ENCODE data around the gene MSI2.

MSI2 gene

DNA sequence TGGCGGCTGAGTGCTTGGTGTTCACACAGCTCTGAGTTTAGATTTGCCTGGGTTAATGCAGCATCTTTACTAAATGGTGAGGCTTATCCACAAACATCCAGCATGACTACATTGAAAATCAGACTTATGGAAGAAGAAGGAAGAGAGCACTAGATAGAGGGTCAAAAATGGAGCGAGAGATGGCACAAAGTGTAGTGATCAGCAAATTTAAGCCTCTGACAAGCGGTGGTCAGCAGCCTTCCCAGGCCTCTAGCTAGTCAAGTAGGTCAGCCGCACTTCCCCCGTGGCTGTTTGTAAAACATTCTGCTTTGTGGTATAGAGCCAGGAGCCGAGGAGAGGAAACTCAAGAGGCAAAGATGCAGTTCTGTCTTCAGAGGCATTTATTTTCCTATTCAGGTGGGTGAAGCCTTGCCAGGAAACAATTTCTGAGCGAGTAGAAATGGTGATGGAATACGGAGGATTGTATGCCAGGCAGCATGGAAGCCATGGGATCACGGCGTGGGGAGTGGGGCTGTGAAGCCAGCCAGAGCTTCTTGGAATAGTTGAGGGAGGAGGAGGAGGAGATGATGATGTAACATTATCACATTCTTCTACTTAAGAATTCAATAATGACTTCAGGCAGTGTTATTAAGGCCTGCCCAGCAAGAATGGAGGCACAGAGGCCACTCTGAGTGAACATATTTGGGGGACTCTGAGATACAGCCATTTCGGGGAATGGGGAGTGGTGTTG, 118.9 kb downstream of the MSI2 start:
- DNase-seq, result no peak

- no peak for DNase-seq
Measured at GRCh38 chr17:57375770-57376225, 119.5 kb downstream of the MSI2 start.

DNA sequence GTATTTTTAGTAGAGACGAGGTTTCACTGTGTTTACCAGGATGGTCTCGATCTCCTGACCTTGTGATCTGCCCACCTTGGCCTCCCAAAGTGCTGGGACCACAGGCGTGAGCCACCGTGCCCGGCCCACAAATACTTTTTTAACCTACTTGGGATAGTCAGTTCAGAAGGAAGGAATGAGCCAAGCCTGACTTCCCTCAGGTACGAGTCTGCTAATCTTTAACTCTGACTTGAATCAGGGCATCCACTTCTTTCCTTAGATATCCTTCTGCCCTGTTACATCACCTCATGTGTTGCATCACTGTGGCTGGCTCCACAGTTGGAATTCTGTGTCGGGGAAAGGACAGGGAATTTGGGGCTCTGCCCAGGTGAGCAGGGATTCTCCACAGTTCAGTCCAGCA, 120.8 kb downstream of the MSI2 start:
- no peak for DNase-seq

DNA sequence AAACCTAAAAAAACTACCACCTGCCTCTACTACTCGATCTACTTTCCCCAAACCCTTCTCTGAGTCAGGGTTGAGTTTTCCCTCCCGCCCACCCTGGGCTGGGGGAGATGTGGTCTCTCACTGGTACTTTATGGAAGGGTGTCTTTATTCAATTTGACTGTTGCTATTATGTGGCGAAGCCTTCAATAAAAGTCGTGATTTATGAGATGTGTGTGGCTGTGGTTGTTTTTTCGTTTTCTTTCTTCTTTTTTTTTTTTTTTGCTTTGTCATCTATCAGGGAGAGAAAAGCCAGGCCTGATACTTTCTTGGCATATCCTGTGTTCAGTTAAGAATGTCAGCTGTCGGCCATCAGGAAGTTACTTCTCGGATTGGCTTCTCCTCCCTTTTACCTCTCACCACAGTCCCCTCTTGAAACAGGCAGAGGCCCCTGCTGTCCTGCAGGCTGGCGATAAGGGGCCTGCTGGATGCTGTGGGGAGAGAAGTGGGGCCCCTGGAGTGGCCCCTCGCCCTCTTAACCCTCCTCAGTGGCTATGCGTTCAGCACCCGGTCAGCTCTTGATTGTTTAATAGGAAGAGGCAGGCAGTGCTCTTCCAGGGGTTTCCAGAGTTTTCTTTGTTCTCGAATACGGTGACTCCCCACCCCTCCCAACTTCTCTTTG, 123.0 kb downstream of the MSI2 start:
- DNase-seq, result no peak

DNA sequence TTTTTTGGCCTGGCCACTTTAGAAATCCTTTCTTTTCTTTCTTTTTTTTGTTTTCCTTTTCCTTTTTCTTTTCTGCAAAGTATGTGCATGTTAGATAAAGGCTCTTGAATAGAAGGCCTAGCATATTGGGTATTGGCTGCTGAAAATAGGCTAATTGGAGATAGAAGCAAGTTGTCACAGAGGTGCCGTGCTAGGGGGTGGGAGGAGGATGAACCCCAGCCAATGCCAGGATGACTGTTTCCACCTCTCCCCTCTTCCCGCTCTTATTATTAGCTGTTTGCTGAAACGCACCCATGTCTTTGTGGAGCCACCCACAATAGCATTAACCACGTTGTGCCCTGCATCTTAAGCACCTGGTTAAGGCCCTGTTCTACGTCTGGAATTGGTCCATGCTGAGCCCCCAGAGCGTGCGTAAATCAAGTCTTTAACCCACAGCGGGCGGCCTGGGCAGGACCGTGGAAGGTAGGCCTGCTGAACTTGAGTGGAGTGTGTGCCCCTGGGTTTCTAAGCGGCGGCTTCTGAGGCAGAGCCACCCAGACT, 123.6 kb downstream of the MSI2 start:
- no peak for DNase-seq

- DNase-seq, result no peak
Measured at GRCh38 chr17:57381498-57381897, 125.2 kb downstream of the MSI2 start.

DNA sequence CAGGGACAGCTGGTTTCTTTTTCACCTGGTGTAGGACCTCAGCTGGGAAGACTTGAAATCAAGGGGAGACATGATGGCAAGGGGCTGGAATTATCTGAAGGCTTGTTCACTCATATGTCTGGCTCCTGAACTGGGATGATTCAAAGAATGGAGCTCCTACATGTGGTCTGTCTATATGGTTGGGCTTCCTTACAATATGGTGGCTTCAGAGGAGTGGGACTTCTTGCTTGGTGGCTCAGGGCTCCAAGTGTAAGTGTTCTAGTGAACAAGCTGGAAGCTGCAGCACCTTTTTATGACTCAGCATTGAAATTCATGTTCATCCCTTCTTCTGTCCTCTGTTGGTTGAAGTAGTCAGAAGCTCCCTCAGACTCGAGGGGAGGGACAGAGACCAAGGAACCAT, 127.9 kb downstream of the MSI2 start:
- no peak for DNase-seq

- DNase-seq, result no peak
Measured at GRCh38 chr17:57385975-57386374, 129.7 kb downstream of the MSI2 start.

- DNase-seq, result no peak
Measured at GRCh38 chr17:57387575-57387974, 131.3 kb downstream of the MSI2 start.

GRCh38 chr17:57388131-57388725, 131.9 kb downstream of the MSI2 start:
- DNase-seq, result no peak

DNA sequence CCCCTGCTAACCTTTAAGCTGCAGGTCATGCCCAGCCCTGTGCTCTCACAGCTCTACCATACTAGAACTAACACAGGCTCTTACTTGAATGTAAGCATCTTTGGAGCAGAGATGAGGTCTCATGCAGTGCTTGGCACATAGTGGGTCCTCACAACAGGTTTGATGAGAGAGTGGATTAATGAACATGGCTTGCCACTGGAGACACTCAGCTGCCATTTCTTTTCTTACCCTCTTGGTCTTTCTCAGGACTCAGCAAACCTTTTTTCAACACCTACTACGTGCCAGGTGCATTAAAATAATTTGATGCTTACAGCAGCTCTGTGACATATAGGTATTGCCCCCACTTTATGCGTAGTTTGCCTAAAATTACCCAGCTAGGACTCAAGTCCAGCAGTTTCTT, 133.2 kb downstream of the MSI2 start:
- DNase-seq, result no peak

DNA sequence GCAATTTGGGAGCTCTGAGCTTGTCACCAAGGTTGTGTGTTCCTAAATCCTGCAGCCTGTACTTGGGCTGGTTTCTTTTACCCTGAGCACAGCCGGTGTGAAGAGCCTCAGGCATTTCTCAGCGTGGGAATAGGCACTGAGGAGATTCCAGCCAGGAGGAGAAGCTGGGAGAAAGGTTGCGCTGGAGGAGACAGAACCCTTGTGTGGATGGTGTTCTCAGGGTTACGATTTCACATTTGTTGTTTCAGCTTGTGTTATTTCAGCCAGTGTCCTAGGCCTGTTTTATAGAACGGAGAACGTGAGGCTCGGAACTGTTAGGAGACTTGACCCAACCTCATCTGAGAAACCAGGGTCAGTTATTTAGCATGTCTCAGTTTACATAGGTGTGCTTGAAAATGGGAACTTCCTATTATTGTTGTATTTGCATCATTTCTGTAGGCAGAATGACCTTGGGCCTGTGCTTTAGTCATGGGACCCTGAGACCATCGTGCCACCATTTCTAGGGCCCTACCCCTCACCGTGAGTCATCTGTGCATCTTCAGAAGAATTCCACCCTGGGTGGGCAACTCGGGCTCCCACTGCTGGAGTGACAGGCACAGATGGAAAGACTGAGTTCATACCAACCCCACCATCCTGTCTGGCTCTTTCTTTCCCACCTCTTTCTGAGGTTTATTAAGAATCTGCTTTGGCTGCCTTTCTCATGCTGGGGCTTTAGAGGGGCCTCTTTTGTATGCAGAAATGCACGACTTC, 134.9 kb downstream of the MSI2 start:
- DNase-seq, result no peak

DNA sequence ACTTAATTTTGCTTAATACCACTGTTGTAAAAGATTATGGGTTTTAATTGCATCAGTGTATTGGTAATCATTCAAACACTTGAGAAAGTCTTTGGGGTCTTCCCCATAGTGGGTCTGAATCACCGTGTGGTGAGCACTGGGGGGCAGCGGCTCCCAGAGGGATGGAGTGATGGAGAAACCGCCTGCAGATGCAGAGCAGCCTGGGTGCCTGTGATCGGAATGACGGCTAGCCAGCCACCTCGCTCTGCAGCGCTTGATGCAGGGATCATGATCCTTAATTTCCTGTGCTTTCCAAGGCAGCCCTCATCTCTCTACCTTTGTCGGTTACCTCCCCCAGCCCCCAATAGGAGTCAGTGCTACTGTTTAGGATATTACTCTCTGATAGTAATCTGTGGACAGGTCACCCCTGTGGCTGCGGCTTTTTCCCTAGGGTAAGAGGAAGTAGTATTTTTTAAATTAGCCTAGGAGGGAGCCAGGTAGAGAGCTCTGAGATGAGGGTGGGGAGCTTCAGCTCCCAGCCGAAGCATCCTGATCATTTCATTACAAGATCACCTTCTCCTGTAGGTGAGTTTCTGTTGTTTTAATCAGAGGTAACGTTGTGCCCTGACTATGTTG, 135.6 kb downstream of the MSI2 start:
- no peak for DNase-seq

- no peak for DNase-seq
Measured at GRCh38 chr17:57393368-57393767, 137.0 kb downstream of the MSI2 start.

GRCh38 chr17:57394375-57394774, 138.1 kb downstream of the MSI2 start:
- DNase-seq, result no peak

DNA sequence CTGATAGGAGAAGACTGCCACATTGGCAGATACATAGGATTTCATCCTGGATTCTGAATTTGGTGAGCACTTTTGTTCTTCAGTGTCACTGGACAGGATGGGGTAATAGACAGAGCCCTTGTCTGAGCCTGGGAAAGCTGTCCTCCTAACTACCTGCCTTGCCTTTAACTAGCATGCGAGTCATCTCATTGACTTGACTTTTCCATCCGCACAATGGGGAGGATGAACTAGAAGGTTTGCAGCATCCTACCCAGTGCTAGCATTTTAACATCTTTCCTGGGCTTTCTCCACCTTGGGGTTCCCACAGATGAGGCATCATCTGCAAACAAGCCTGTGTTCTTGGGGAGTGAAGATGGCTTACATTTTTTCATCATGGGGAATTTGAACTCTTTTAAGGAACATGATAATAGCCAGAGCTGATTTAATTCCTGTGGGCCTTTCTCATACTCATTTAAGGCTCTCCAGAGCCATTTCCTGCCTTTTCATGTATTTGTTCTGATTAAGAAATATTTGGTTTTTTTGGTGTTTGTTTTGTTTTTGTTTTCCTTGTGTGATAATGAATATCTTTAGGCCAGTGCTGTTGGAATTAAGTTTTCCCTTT, 139.5 kb downstream of the MSI2 start:
- DNase-seq, result no peak

DNA sequence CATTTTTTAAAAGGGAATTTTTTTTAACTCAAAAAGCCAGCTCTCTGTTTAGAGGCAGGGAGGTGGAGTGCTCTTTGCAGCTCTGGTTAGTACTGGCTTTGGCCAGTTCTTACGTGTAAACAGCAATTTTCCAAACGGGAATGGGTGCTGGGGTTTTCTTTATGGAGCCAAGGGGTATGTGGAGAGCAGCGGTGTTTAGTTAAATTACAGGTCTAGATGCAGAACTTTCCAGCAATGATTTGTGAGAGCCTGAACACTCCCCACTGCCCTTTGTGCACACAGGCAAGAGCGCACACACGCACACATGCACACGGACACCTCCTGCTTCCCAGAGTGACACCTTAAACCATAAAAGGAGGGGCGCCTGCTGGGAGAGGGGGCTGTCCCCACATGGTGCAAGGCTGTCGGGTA, 140.2 kb downstream of the MSI2 start:
- DNase-seq, result no peak

- no peak for DNase-seq
Measured at GRCh38 chr17:57397402-57397801, 141.1 kb downstream of the MSI2 start.

GRCh38 chr17:57399690-57400089, 143.4 kb downstream of the MSI2 start:
- no peak for DNase-seq

DNA sequence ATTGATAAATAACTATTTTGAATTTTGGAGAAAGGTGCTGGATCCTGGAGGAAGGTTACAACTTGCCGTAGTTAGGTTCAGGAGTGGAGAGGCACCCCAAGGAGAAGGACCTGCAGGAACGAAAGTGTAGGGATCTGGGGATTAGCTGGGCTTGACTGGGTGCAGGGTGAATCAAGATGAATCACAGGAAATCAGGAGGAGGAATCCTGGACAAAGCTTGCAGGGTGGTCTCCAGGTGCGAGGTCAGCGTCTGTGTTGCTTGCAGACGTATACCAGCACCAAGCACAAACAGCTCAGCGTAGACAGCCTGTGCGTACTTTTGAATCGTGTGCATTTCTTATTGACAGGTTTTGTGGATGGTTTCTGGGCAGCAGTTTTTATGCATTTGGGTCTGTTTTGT, 144.3 kb downstream of the MSI2 start:
- DNase-seq, result no peak

DNA sequence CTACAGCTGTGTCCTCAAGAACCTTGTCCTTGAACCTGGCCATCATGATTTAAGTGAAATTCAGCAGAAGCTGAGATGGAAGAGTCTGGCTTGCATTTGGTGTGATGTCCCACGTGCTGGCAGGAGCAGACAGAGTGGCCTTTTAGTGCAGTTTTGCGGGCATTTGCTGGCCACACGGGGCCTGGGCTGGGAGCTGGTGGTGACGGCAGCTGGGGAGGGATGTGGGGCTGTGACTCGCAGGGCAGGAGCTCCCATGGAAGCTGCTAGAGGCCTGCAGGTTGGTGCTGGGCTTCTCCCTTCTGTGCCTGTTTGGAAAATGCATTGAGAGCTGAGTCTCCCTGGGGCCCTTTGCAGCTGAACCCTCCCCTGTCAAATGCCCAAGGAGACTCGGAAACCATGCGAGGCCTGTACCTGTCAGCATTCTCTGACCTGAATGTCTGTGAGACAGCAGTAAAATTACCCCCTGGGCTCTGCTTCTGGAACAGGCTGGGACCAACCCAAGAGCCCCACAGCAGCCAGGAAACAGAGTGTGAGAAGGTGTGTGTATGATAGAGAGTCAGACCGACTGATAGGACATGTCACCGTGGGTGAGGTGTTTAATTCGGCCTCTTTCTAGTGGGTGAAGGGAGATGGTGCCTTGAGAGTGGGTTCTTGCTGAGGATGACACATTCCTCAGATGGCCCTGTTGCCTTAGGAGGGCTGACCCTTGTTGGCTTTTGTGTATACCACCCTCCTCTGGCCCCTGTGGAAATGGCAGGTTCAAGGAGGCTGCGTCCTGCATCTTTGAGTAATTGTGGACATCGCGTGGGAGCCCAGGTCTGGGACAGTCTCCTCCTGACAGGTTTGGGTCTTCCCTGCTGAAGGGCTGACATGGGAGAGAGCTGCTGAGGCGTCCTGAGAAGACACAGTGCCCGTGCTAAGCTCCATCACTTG, 145.5 kb downstream of the MSI2 start:
- no peak for DNase-seq

All from GOT3 (cell line).